Heart left ventricle (tissue), 16 donors: ENCODE data around the gene DNAAF9. TPM values are rescaled to one million over a fixed set of nuclear protein-coding genes. Genes with fewer than 3 reads are reported as not detected.
A peak's percentile ranks its signal among the peaks of the same experiment; 100 is the strongest.

Experiments
- ATAC-seq, 4 donors: fragments of 200-7000 bp; cut with Tn5 transposase; one replicate each; pipeline ENCODE4 v1.9.1; 2020 to 2022; ENCODE audit warnings: moderate library complexity in 4 of 4, mild to moderate bottlenecking in 3 of 4, moderate number of reproducible peaks in 1 of 4
- DNase-seq, 5 donors: peaks; one replicate each; pipeline ENCODE4 v3.0.0-alpha.2; 2020
- H3K27ac ChIP-seq, 12 donors: fragments of 200-600 bp; sonication (generic) in 4 of 12; one replicate each; pipeline versions ENCODE4 v1.5.0 to v1.8.0; 2016 to 2022; ENCODE audit warnings: mild to moderate bottlenecking in 2 of 12
- H3K27me3 ChIP-seq, 9 donors: fragments of 200-600 bp; sonication (generic) in 2 of 9; one replicate each; pipeline versions ENCODE4 v1.5.1 to v1.8.0; 2016 to 2022; ENCODE audit warnings: mild to moderate bottlenecking in 3 of 9
- H3K36me3 ChIP-seq, 9 donors: fragments of 200-600 bp; sonication (generic) in 2 of 9; one replicate each; pipeline versions ENCODE4 v1.5.0 to v1.8.0; 2018 to 2022; ENCODE audit warnings: mild to moderate bottlenecking in 2 of 9
- H3K4me1 ChIP-seq, 12 donors: fragments of 200-600 bp; sonication (generic) in 4 of 12; one replicate each; pipeline versions ENCODE4 v1.5.0 to v1.8.0; 2016 to 2022; ENCODE audit warnings: mild to moderate bottlenecking in 3 of 12
- H3K4me3 ChIP-seq, 12 donors: fragments of 200-600 bp; sonication (generic) in 4 of 12; one replicate each; pipeline versions ENCODE4 v1.5.0 to v1.8.0; 2017 to 2022; ENCODE audit warnings: mild to moderate bottlenecking in 9 of 12, moderate library complexity in 4 of 12
- H3K9me3 ChIP-seq, 12 donors: fragments of 200-600 bp; sonication (generic) in 4 of 12; one replicate each; pipeline versions ENCODE4 v1.5.0 to v1.8.0; 2016 to 2022; ENCODE audit warnings: mild to moderate bottlenecking in 1 of 12
- CTCF ChIP-seq, 12 donors: fragments of 200-600 bp; sonication (generic) in 4 of 12; IDR thresholded peaks; one replicate each; pipeline versions ENCODE4 v1.5.0 to v1.8.0; 2018 to 2022; ENCODE audit warnings: antibody characterized with exemption in 12 of 12, mild to moderate bottlenecking in 5 of 12
- POLR2A ChIP-seq, 2 donors: fragments of 450-650 bp; IDR thresholded peaks; one replicate each; pipeline ENCODE4 v1.6.1; 2017; ENCODE audit warnings: antibody characterized with exemption in 2 of 2, mild to moderate bottlenecking in 2 of 2, moderate library complexity in 2 of 2
- WGBS, 4 donors: extraction: QIAGEN DNeasy Blood & Tissue Kit in 2 of 4; methylation state at CpG; one replicate each; pipeline versions ENCODE4 v1.1.5 to v1.1.7; 2013 to 2018; 5-methylcytosine and 5-hydroxymethylcytosine counted together
- intact Hi-C, 10 donors: fragments of 100-400 bp; cut with DNase I; formaldehyde crosslinking; loops; one replicate each; pipeline versions ENCODE4 v1.11.1 to v1.14.2; 2022
- polyA plus RNA-seq, 2 donors: library from polyadenylated mRNA; stranded (reverse); fragments of 200-250 nt; gene quantifications; one replicate each; pipeline ENCODE4 v1.2.3, GENCODE V29; 2013
- total RNA-seq, 9 donors: library from RNA; depleted of rRNA in 2 of 9; stranded (reverse); fragments of >200 nt in 2 of 9; fragmentation: NEBNext Ultra II Directional in 3 of 9; extraction: Animal tissue kit (Norgen Biotek cat#: 25700) in 3 of 9; gene quantifications; one replicate each; pipeline versions ENCODE4 v1.1.0 to v1.2.4, GENCODE V29; 2016 to 2023
- donor health status: ischemic (EF 13 %, LVEDD 7.1; RV severe dilation, severe dysfunction).
- donor health status: healthy with polysubstance abuse.
- donor health status: DM: no; HTN: yes; CAD: no.
- donor health status: DM: no; HTN: no; CAD: no.
- donor health status: ischemic (EF 25% LVEDD 6.9; RV normal size, moderate dysfunction).
- donor health status: ischemic (EF 25% LVEDD 5.7; RV mildly dilated, moderate dysfunction).
- donor health status: healthy.
- donor health status: DM: yes; HTN: yes; CAD: no.
- donor health status: ischemic (EF 35%, LVEDD 5.7; RV mildly dilated, moderate dysfunction).
- donor health status: nonischemic (EF 11% LVEDD 7.7; RV severe dilation, severe dysfunction).
- donor health status: DM: yes; HTN: yes; CAD: no.
- donor health status: PGD.
- donor health status: ischemic (EF 29% LVEDD 5.4; RV normal size, mild dysfunction).
- donor health status: nonischemic (EF 23%, LVEDD 6.1; RV moderate dilation, normal function).

Gene DNAAF9
- total and polyA plus RNA-seq, 11 donors, result 9.6 to 33.9 (median 21.8) TPM

- TF ChIP-seq POLR2A (IDR thresholded peaks at IDR 0.05) (no peak), CTCF (IDR thresholded peaks at IDR 0.05) (no peak)
Measured at GRCh38 chr20:3412600-3413392, 5.3 kb upstream of the DNAAF9 start.

GRCh38 chr20:3410464-3410863 lies 3.0 kb upstream of the DNAAF9 start:
- Histone ChIP-seq H3K9me3 (no peaks in the 10 kb centered on the region), H3K27ac (no peak overlapping the region), H3K4me1 (peaks cover 0 to 20% (median 9%) of the 10 kb centered on the region in 12 donors), H3K36me3 (no peaks in the 10 kb centered on the region), H3K4me3 (no peak overlapping the region), H3K27me3 (no peaks in the 10 kb centered on the region)
- TF ChIP-seq CTCF (IDR thresholded peaks at IDR 0.05), result no peak
- no peak for TF ChIP-seq POLR2A (IDR thresholded peaks at IDR 0.05)
- intact Hi-C loops, result no loop called here
- 83 to 93% (median 88%) methylated on average over 2 of the region's 2 CpGs for WGBS, 4 donors
- no peak for DNase-seq
- no peak for ATAC-seq

More at GRCh38 chr20:3412600-3413392, 5.3 kb upstream of the DNAAF9 start:
- no peak overlapping the region for H3K4me3 ChIP-seq
- peaks cover 0 to 3% (median 0%) of the 10 kb centered on the region in 12 donors for H3K9me3 ChIP-seq
- DNase-seq (no peak), ATAC-seq (no peak)
- no peak overlapping the region for H3K27ac ChIP-seq
- H3K36me3 ChIP-seq, result no peaks in the 10 kb centered on the region
- H3K27me3 ChIP-seq, result no peaks in the 10 kb centered on the region
- intact Hi-C loops, result no loop called here
- 88 to 90% (median 89%) methylated on average over 11 of the region's 11 CpGs for WGBS, 4 donors
- peaks cover 0 to 10% (median 0%) of the 10 kb centered on the region in 12 donors for H3K4me1 ChIP-seq

GRCh38 chr20:3409417-3409816 lies 1.9 kb upstream of the DNAAF9 start:
- intact Hi-C loops, result loop anchor here in 6 of 10 donors (5.0 to 10.0 kb wide), 3 partner anchors 55 to 405 kb away; partner anchors contain the start of gene ATRN (in 4 of the 6)
- Histone ChIP-seq H3K4me3 (peak overlapping the region in 9 of 12 donors; percentile 68 to 100 (median 91)), H3K27ac (peak overlapping the region in 10 of 12 donors; percentile 89 to 98 (median 96)), H3K9me3 (no peaks in the 10 kb centered on the region), H3K27me3 (no peaks in the 10 kb centered on the region), H3K4me1 (peaks cover 0 to 30% (median 16%) of the 10 kb centered on the region in 12 donors), H3K36me3 (no peaks in the 10 kb centered on the region)
- WGBS, 4 donors, result 96 to 98% (median 97%) methylated on average over 10 of the region's 10 CpGs
- no peak for ATAC-seq
- no peak for DNase-seq
- TF ChIP-seq CTCF (IDR thresholded peaks at IDR 0.05), result no peak
- TF ChIP-seq POLR2A (IDR thresholded peaks at IDR 0.05), result no peak
